WTC11 (cell line): Measurements from ENCODE around the gene TMEM271.

Source experiments
- ELF4 ChIP-seq: sonication (generic); formaldehyde crosslinking; IDR thresholded peaks from 2 replicates; pipeline ENCODE4 v1.8.1; 2022; ENCODE audit warnings: low read depth, mild to moderate bottlenecking, moderate library complexity, missing genetic modification reagents
- USF2 ChIP-seq: sonication (generic); formaldehyde crosslinking; IDR thresholded peaks from 2 replicates; pipeline ENCODE4 v1.8.1; 2023; ENCODE audit warnings: mild to moderate bottlenecking, missing genetic modification reagents, moderate library complexity
- ZBTB43 ChIP-seq: sonication (generic); formaldehyde crosslinking; IDR thresholded peaks from 2 replicates; pipeline ENCODE4 v1.8.1; 2023; ENCODE audit warnings: mild to moderate bottlenecking, missing genetic modification reagents
- TF ChIP-seq, protein P1 (sequence below): fragments of 200-600 bp; IDR thresholded peaks from 2 replicates; pipeline ENCODE4 v1.8.0; 2022; ENCODE audit warnings: antibody characterized with exemption

DNA sequence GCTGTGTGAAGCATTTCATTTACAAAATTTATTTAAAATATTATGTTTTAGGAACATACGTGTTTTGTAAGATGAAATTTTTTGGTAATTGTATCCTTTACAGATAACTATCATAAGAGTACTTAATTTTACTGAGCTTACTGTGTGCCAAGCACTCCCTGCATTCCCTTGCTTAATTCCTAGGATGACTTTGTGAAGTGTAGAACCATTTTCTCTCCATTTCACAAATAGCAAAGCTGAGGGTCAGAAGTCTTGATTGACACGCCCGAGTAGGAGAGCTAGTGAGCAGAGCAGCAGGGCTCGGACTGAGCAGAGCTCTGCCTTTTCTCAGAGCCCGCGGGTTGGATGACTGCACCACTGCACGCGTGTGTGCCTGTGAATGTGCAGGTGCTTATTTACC is 46.5 kb downstream of the TMEM271 start:
- TF ChIP-seq, protein P1, sequence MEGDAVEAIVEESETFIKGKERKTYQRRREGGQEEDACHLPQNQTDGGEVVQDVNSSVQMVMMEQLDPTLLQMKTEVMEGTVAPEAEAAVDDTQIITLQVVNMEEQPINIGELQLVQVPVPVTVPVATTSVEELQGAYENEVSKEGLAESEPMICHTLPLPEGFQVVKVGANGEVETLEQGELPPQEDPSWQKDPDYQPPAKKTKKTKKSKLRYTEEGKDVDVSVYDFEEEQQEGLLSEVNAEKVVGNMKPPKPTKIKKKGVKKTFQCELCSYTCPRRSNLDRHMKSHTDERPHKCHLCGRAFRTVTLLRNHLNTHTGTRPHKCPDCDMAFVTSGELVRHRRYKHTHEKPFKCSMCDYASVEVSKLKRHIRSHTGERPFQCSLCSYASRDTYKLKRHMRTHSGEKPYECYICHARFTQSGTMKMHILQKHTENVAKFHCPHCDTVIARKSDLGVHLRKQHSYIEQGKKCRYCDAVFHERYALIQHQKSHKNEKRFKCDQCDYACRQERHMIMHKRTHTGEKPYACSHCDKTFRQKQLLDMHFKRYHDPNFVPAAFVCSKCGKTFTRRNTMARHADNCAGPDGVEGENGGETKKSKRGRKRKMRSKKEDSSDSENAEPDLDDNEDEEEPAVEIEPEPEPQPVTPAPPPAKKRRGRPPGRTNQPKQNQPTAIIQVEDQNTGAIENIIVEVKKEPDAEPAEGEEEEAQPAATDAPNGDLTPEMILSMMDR = no peak
- TF ChIP-seq ELF4 (CRISPR knock-in tag) = no peak
- TF ChIP-seq ZBTB43 (CRISPR knock-in tag) = no peak
- TF ChIP-seq USF2 = no peak
